ENCODE data around the gene CLEC4G.

DNA sequence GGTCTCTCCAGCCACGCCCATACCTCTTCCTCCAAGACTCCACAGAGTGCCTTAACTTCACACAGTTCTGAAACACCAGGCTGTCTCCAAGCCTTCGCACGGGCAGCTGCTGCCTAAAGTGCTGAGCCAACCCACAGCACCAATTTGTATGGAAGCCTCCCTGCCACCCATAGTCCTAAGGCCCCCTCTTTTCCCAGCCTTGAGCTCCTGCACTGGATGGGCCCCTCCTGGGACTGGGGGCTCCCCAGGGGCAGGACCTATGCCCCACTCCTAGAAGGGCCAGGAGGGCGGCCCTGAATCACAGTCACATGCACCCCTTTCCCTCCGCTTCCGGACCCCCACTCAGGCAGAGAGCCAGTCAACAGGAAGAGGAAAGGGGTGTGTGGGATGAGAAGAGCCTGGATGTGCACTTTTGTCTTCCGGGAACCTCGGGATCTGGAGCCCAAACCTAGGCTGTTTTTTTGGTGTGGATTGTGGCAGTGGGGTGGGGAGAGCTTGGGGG is 24.9 kb downstream of the CLEC4G start:
- TF ChIP-seq, protein P1, sequence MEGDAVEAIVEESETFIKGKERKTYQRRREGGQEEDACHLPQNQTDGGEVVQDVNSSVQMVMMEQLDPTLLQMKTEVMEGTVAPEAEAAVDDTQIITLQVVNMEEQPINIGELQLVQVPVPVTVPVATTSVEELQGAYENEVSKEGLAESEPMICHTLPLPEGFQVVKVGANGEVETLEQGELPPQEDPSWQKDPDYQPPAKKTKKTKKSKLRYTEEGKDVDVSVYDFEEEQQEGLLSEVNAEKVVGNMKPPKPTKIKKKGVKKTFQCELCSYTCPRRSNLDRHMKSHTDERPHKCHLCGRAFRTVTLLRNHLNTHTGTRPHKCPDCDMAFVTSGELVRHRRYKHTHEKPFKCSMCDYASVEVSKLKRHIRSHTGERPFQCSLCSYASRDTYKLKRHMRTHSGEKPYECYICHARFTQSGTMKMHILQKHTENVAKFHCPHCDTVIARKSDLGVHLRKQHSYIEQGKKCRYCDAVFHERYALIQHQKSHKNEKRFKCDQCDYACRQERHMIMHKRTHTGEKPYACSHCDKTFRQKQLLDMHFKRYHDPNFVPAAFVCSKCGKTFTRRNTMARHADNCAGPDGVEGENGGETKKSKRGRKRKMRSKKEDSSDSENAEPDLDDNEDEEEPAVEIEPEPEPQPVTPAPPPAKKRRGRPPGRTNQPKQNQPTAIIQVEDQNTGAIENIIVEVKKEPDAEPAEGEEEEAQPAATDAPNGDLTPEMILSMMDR (conservative IDR thresholded peaks at IDR 0.05; ENCODE audit: low read length) = no peak
- no peak for TF ChIP-seq EZH2phosphoT487 (IDR thresholded peaks at IDR 0.05; ENCODE audit: borderline replicate concordance)
